ENCODE measurements around the gene TAGLN2.

The TAGLN2 gene

DNA sequence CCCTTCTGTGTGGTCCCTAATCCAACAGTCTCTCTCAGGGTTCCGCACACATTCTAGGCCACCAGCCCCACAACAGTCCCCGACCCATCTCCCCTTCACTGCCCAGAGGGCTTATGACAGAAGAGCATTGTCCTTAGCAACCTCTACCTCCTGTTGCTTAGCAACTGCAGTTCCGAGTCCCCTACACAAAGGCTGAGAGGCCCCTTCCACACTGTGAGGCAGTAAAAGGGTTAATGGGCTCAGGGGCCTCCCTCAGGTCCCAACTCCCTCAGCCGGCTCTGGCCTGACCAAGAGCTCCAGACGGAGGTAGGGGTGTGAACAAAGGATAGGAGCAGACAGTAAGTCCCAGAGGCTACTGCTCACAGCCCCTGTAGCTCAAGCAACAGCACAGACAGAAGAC lies 15.8 kb upstream of the TAGLN2 start:
- Histone ChIP-seq H3K27ac (ENCODE audit: low read depth, low read length) (no peak overlapping the region), H3K4me3 (ENCODE audit: low read depth, low read length) (no peak overlapping the region)

DNA sequence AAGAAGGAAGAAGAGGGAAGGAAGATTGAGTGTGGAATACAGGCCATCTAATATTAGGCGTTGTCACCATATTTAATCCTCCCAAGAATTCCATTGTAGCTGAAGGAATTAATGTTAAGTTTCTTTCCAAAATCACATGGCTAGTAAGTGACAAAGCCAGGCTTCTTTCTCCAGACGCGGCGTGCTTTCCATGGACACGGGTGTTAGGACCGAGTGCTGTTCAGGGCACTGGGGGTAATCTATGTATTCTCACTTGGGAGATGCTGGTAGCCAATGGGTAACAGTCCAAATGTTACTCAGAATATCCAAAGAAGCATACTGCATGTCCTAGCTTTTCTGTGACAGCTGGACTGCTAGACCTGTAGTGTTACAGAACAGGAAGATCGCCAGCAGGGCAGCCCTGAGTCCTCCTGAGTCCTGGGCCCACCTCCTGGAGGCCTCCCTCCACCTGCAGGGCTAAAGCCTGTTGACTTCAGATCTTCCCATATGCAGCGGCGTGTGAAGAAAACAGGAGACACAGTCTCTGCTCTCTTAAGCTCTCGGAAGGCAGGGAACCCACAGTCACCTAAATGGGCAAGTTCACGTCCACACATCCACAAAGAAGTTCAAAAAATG lies 14.8 kb upstream of the TAGLN2 start:
- Histone ChIP-seq H3K4me3 (ENCODE audit: low read depth, low read length) (no peak overlapping the region), H3K27ac (ENCODE audit: low read depth, low read length) (no peak overlapping the region)

More for the DNA sequence above, 15.8 kb upstream of the TAGLN2 start:
- H3K4me1 ChIP-seq (ENCODE audit: control insufficient read depth, insufficient read depth, low read length, unreplicated experiment), result no peaks in the 10 kb centered on the region
- peaks cover 39% of the 10 kb centered on the region for H3K27me3 ChIP-seq (ENCODE audit: insufficient read depth, low read length)
- H2AFZ ChIP-seq (ENCODE audit: low read length, unreplicated experiment), result no peak overlapping the region
- H3K36me3 ChIP-seq (ENCODE audit: insufficient read depth, low read length), result no peaks in the 10 kb centered on the region
- H3K79me2 ChIP-seq (ENCODE audit: control insufficient read depth, insufficient read depth, low read length, unreplicated experiment), result no peaks in the 10 kb centered on the region

DNA sequence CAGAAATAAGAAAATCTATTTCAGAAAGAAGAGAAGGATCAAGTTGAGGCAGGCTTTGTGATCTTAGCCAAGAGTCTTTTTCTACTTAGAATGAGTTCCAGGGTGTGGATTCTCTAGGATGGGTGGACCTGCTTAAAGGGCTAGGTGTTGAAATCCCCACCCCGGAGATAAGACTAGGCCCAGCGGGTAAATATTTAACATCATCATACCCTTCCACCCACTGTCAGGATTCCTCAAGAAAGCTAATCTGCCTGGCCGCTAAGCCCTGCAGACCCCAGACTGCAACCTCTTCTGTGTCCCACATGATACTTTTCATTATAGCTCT lies 14.3 kb upstream of the TAGLN2 start:
- H3K27ac ChIP-seq (ENCODE audit: low read depth, low read length), result no peak overlapping the region
- H3K27me3 ChIP-seq (ENCODE audit: insufficient read depth, low read length), result peaks cover 26% of the 10 kb centered on the region
- H3K4me1 ChIP-seq (ENCODE audit: control insufficient read depth, insufficient read depth, low read length, unreplicated experiment), result no peaks in the 10 kb centered on the region
- no peak overlapping the region for H3K4me3 ChIP-seq (ENCODE audit: low read depth, low read length)
- no peaks in the 10 kb centered on the region for H3K36me3 ChIP-seq (ENCODE audit: insufficient read depth, low read length)
- H3K79me2 ChIP-seq (ENCODE audit: control insufficient read depth, insufficient read depth, low read length, unreplicated experiment), result no peaks in the 10 kb centered on the region
- no peak overlapping the region for H2AFZ ChIP-seq (ENCODE audit: low read length, unreplicated experiment)

More for the DNA sequence above, 14.8 kb upstream of the TAGLN2 start:
- Histone ChIP-seq H3K4me1 (ENCODE audit: control insufficient read depth, insufficient read depth, low read length, unreplicated experiment) (no peaks in the 10 kb centered on the region), H3K36me3 (ENCODE audit: insufficient read depth, low read length) (no peaks in the 10 kb centered on the region), H2AFZ (ENCODE audit: low read length, unreplicated experiment) (no peak overlapping the region), H3K79me2 (ENCODE audit: control insufficient read depth, insufficient read depth, low read length, unreplicated experiment) (no peaks in the 10 kb centered on the region), H3K27me3 (ENCODE audit: insufficient read depth, low read length) (peaks cover 31% of the 10 kb centered on the region)

DNA sequence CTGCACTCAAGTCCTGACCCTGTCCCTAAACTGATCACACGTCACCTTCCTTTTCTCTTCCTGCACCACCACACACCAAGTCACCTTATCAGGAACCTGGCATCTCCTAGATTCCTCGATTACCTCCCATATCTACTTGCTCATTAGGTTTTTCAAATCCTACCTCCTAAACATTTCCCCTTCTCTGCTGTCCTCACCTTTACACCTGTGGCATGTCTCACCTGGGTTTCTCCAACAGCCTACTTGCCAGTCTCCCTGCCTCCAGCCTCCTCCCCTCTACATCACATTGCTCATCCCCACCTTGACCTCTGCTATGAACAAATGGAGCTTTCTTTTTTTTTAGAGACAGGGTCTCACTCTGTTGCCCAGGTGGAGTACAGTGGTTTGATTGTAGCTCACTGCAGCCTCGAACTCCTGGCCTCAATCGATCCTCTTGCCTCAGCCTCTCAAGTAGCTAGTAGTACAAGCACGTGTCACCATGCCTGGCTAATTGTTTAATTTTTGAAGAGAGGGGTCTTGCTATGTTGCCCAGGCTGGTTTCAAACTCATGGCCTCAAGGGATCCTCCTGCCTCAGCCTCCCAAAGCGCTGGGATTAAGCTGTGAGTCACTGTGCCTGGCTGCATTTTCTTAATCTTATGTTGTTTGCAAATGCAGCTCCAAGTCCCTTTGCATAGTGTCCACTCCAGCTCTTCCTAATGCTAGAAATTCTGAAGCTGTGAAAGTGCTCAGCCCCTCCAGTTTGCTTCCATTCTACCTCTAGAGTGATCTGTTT lies 13.8 kb upstream of the TAGLN2 start:
- H2AFZ ChIP-seq (ENCODE audit: low read length, unreplicated experiment), result no peak overlapping the region
- H3K79me2 ChIP-seq (ENCODE audit: control insufficient read depth, insufficient read depth, low read length, unreplicated experiment), result no peaks in the 10 kb centered on the region
- no peak overlapping the region for H3K27ac ChIP-seq (ENCODE audit: low read depth, low read length)
- no peak overlapping the region for H3K4me3 ChIP-seq (ENCODE audit: low read depth, low read length)
- no peaks in the 10 kb centered on the region for H3K36me3 ChIP-seq (ENCODE audit: insufficient read depth, low read length)
- peaks cover 21% of the 10 kb centered on the region for H3K27me3 ChIP-seq (ENCODE audit: insufficient read depth, low read length)
- no peaks in the 10 kb centered on the region for H3K4me1 ChIP-seq (ENCODE audit: control insufficient read depth, insufficient read depth, low read length, unreplicated experiment)

DNA sequence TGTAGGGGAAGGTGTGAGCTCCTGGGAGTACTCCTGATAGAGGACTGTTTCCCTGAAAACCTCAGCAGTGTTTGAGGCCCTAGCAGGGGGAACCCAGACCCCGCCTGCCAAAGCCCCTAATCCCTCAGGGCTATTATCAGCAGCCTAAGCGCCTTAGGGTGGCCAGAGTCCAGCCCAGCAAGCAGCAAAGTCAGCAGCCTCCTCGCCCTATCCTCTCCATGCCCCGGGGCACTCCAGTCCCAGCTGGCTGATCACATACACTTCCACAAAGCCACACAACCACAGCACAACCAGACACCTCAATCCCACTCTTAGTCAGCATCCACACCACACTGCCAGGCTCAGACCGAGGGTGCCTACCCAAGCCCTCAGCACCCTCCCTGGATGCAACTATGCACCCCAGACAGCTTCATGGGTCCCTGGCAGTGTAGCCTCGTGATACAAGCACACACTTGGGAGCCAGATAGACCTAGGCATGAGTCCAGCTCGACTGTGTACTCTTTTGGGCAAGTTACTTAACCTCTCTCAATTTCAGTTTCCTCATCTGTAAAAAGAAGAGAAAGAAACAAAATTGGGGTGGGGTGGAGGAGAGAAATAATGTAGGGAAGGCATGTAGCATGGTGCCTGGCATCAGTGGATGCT lies 13.0 kb upstream of the TAGLN2 start:
- H3K4me1 ChIP-seq (ENCODE audit: control insufficient read depth, insufficient read depth, low read length, unreplicated experiment), result no peaks in the 10 kb centered on the region
- H3K27me3 ChIP-seq (ENCODE audit: insufficient read depth, low read length), result peaks cover 13% of the 10 kb centered on the region
- no peaks in the 10 kb centered on the region for H3K79me2 ChIP-seq (ENCODE audit: control insufficient read depth, insufficient read depth, low read length, unreplicated experiment)
- H2AFZ ChIP-seq (ENCODE audit: low read length, unreplicated experiment), result no peak overlapping the region
- no peak overlapping the region for H3K4me3 ChIP-seq (ENCODE audit: low read depth, low read length)
- no peaks in the 10 kb centered on the region for H3K36me3 ChIP-seq (ENCODE audit: insufficient read depth, low read length)
- H3K27ac ChIP-seq (ENCODE audit: low read depth, low read length), result no peak overlapping the region

DNA sequence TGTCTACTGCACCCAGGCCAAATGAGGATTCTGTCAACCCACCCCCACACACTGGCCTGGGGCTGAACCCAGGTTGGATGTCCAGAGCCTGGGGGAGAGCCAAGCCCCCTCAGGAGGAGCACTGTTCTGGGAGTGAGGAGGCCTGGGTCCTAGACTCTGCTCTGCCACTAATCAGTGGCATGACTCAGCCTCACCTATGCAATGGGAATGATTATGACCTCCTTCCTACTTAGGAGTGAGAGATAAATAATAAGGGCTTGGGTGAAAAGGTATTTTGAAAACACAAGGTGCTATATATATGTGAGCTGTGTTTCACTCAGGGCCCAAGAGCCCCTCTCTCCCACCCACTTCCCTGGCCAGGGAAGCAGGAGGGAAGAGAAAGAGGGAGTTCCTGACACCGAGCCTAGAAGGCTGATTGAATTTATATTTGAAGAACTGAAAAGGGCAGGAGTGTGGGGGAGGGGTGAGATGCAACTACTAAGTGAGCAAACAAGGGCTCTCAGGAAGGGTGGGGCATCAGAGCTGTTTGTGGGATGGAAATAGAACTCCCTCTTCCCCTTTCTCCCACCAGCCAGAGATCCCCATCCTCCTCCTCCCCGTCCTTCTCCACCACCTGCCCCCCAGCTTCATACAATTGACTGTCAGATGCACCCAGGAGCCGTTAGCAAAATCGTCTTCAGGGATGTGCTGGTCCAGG lies 11.9 kb upstream of the TAGLN2 start:
- no peaks in the 10 kb centered on the region for H3K79me2 ChIP-seq (ENCODE audit: control insufficient read depth, insufficient read depth, low read length, unreplicated experiment)
- peaks cover 2% of the 10 kb centered on the region for H3K4me1 ChIP-seq (ENCODE audit: control insufficient read depth, insufficient read depth, low read length, unreplicated experiment)
- no peak overlapping the region for H3K4me3 ChIP-seq (ENCODE audit: low read depth, low read length)
- H3K27me3 ChIP-seq (ENCODE audit: insufficient read depth, low read length), result peaks cover 10% of the 10 kb centered on the region; the same call in 1 of the 2 replicates
- no peak overlapping the region for H2AFZ ChIP-seq (ENCODE audit: low read length, unreplicated experiment)
- H3K27ac ChIP-seq (ENCODE audit: low read depth, low read length), result no peak overlapping the region
- no peaks in the 10 kb centered on the region for H3K36me3 ChIP-seq (ENCODE audit: insufficient read depth, low read length)

DNA sequence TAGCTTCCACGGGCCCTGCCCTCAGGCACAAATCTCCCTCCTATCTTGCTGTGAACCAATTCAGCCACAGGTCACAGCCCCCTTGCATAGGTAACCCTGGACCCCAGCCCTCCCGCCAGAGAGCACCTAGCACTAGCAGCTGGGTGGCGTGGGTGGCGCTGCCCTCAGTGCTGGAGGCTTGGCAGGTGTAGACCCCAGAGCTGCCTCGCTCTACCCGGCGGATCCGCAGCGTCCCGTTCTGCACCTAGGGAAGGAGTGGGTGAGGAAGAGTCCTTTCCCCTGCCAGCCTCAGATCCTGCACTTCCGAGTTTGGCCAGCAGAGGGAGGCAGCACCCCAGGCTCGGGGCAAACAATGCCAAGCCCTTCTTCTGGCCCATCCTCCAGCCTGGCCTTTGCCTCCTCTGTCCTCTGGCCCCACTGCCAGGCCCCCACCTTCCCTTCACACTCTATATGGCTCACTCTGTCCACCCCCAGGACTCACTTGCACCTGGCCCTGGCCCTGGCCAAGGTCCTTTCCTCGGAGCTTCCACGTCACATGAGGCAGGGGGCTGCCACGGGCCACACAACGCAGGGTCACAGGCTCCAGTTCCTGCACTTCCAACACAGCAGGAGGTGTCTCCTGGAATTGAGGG lies 11.1 kb upstream of the TAGLN2 start:
- H3K27ac ChIP-seq (ENCODE audit: low read depth, low read length), result no peak overlapping the region
- 0 out of 2 replicates have a peak, but pooled peaks cover 5% of the 10 kb centered on the region for H3K27me3 ChIP-seq (ENCODE audit: insufficient read depth, low read length)
- no peak overlapping the region for H2AFZ ChIP-seq (ENCODE audit: low read length, unreplicated experiment)

DNA sequence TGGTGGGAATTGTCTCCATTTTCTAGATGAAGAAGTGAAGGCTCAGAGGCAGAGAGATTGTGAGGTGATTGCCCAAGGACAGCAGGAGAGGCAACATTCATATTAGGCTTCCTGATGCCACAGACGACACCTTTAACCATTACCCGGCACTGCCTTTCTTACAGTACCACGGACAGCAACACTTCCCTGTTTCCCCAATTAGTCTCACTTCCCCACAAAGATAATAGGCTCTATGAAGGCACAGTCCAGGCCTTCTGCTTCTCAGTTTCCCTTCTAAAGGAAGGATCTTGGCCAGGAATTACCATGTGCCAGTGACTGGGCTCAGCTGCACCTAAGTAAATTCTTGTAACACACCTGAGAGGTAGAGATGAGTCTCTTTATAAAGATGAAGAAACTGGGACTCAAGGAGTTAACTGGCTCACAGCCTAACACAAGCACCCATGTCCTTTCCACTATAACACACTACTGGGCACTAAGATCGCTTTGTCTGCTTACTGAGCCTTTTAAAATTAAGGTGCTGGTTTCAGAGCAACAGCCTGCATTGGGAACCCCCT lies 10.5 kb upstream of the TAGLN2 start:
- H3K4me3 ChIP-seq (ENCODE audit: low read depth, low read length), result no peak overlapping the region
- peaks cover 2% of the 10 kb centered on the region for H3K4me1 ChIP-seq (ENCODE audit: control insufficient read depth, insufficient read depth, low read length, unreplicated experiment)
- no peak overlapping the region for H3K27ac ChIP-seq (ENCODE audit: low read depth, low read length)
- H3K79me2 ChIP-seq (ENCODE audit: control insufficient read depth, insufficient read depth, low read length, unreplicated experiment), result no peaks in the 10 kb centered on the region
- 0 out of 2 replicates have a peak, but pooled peaks cover 5% of the 10 kb centered on the region for H3K27me3 ChIP-seq (ENCODE audit: insufficient read depth, low read length)
- no peak overlapping the region for H2AFZ ChIP-seq (ENCODE audit: low read length, unreplicated experiment)
- no peaks in the 10 kb centered on the region for H3K36me3 ChIP-seq (ENCODE audit: insufficient read depth, low read length)

More for the DNA sequence above, 11.1 kb upstream of the TAGLN2 start:
- H3K4me1 ChIP-seq (ENCODE audit: control insufficient read depth, insufficient read depth, low read length, unreplicated experiment), result peaks cover 2% of the 10 kb centered on the region
- no peaks in the 10 kb centered on the region for H3K36me3 ChIP-seq (ENCODE audit: insufficient read depth, low read length)
- no peaks in the 10 kb centered on the region for H3K79me2 ChIP-seq (ENCODE audit: control insufficient read depth, insufficient read depth, low read length, unreplicated experiment)
- H3K4me3 ChIP-seq (ENCODE audit: low read depth, low read length), result no peak overlapping the region

DNA sequence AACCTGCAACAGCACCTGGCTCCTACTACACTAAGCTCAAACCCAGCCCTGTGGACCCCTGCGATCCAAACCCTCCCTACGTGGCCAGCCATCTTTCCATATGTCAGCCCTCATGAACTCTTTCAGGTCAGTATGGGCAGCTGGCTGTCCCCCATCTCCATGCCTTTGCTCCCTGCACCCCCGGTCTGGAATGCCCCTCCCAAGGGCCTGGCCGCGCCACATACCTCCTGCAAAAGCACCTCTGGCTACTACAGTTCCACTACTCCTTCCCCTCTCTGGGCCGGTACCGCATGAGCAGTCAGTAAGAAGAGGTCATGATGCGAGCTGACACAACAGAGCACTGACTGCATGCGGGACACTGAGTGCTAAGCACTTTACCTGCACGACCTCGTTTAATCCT lies 10.0 kb upstream of the TAGLN2 start:
- Histone ChIP-seq H2AFZ (ENCODE audit: low read length, unreplicated experiment) (no peak overlapping the region), H3K36me3 (ENCODE audit: insufficient read depth, low read length) (no peaks in the 10 kb centered on the region), H3K4me3 (ENCODE audit: low read depth, low read length) (no peak overlapping the region), H3K27ac (ENCODE audit: low read depth, low read length) (no peak overlapping the region), H3K4me1 (ENCODE audit: control insufficient read depth, insufficient read depth, low read length, unreplicated experiment) (peaks cover 2% of the 10 kb centered on the region), H3K79me2 (ENCODE audit: control insufficient read depth, insufficient read depth, low read length, unreplicated experiment) (no peaks in the 10 kb centered on the region), H3K27me3 (ENCODE audit: insufficient read depth, low read length) (0 out of 2 replicates have a peak, but pooled peaks cover 5% of the 10 kb centered on the region)
